ENCODE data around the gene CD79B.

GRCh38 chr17:63960430-63960829 lies 28.3 kb upstream of the CD79B start:
- TF ChIP-seq BACH2 (CRISPR knock-in tag; IDR thresholded peaks at IDR 0.05; ENCODE audit: borderline replicate concordance) (no peak), CSDC2 (CRISPR knock-in tag; IDR thresholded peaks at IDR 0.05) (no peak), PPARA (CRISPR knock-in tag; IDR thresholded peaks at IDR 0.05; ENCODE audit: borderline replicate concordance) (no peak), RARB (CRISPR knock-in tag; IDR thresholded peaks at IDR 0.05) (no peak), PATZ1 (CRISPR knock-in tag; IDR thresholded peaks at IDR 0.05; ENCODE audit: borderline replicate concordance) (no peak), ARNTL (CRISPR knock-in tag; IDR thresholded peaks at IDR 0.05; ENCODE audit: borderline replicate concordance, low read depth) (no peak), ZFP3 (CRISPR knock-in tag; IDR thresholded peaks at IDR 0.05) (no peak), SNAI2 (CRISPR knock-in tag; IDR thresholded peaks at IDR 0.05) (no peak), GLIS3 (CRISPR knock-in tag; IDR thresholded peaks at IDR 0.05) (no peak), ZFP30 (CRISPR knock-in tag; IDR thresholded peaks at IDR 0.05) (no peak)
- TF ChIP-seq, protein P1, sequence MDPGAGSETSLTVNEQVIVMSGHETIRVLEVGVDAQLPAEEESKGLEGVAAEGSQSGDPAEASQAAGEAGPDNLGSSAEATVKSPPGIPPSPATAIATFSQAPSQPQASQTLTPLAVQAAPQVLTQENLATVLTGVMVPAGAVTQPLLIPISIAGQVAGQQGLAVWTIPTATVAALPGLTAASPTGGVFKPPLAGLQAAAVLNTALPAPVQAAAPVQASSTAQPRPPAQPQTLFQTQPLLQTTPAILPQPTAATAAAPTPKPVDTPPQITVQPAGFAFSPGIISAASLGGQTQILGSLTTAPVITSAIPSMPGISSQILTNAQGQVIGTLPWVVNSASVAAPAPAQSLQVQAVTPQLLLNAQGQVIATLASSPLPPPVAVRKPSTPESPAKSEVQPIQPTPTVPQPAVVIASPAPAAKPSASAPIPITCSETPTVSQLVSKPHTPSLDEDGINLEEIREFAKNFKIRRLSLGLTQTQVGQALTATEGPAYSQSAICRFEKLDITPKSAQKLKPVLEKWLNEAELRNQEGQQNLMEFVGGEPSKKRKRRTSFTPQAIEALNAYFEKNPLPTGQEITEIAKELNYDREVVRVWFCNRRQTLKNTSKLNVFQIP (CRISPR knock-in tag; IDR thresholded peaks at IDR 0.05; ENCODE audit: borderline replicate concordance, low read depth) = no peak
- TF ChIP-seq, protein P2, sequence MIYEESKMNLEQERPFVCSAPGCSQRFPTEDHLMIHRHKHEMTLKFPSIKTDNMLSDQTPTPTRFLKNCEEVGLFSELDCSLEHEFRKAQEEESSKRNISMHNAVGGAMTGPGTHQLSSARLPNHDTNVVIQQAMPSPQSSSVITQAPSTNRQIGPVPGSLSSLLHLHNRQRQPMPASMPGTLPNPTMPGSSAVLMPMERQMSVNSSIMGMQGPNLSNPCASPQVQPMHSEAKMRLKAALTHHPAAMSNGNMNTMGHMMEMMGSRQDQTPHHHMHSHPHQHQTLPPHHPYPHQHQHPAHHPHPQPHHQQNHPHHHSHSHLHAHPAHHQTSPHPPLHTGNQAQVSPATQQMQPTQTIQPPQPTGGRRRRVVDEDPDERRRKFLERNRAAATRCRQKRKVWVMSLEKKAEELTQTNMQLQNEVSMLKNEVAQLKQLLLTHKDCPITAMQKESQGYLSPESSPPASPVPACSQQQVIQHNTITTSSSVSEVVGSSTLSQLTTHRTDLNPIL (CRISPR knock-in tag; IDR thresholded peaks at IDR 0.05; ENCODE audit: low read depth) = no peak
- TF ChIP-seq, protein P3, sequence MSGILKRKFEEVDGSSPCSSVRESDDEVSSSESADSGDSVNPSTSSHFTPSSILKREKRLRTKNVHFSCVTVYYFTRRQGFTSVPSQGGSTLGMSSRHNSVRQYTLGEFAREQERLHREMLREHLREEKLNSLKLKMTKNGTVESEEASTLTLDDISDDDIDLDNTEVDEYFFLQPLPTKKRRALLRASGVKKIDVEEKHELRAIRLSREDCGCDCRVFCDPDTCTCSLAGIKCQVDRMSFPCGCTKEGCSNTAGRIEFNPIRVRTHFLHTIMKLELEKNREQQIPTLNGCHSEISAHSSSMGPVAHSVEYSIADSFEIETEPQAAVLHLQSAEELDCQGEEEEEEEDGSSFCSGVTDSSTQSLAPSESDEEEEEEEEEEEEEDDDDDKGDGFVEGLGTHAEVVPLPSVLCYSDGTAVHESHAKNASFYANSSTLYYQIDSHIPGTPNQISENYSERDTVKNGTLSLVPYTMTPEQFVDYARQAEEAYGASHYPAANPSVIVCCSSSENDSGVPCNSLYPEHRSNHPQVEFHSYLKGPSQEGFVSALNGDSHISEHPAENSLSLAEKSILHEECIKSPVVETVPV (CRISPR knock-in tag; IDR thresholded peaks at IDR 0.05) = no peak
